ENCODE results near the gene MTR. TPM values are rescaled to one million over a fixed set of nuclear protein-coding genes. Genes with fewer than 3 reads are reported as not detected.

MTR gene
- total and polyA plus RNA-seq, 4 donors: 2.5 to 19.0 (median 8.6) TPM

DNA sequence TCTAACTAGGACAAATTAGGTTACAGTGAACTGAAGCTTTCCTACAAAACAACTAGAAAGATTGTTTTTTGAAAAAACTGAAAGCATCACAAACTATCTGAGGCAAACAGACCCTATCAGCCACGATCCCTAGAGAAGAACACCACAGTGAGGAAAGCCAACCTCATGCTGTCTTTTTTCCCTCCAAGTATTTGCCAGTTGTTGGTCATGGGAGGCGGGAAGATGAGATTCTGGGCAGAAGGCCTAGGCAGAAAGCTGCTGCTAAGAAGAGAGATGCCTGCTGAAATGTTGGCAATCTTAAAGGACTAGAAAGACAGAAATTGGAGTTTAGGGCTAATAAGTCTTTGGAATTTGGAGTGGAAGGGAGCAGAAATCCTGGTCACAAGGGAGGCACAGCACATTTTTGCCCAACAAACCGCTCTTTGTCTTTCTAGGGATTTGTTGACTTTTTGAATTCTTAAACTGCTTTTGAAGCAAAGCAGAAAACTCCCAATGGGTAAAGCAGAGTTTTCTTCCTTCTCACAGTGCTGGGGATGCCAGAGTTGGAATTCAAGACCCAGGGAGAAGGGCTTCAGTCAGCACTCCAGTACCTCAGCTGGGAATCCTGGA is 125.3 kb downstream of the MTR start:
- Histone ChIP-seq H3K4me1 (ENCODE audit: control insufficient read depth in 4 of 4, insufficient read depth in 4 of 4, low read length in 3 of 4) (no peaks in the 10 kb centered on the region), H3K9ac (ENCODE audit: low read depth in 1 of 2, low read length in 2 of 2) (no peak overlapping the region), H3K9me3 (ENCODE audit: control insufficient read depth in 4 of 4, low read length in 3 of 4) (peaks cover 0 to 8% (median 0%) of the 10 kb centered on the region in 4 donors), H3K27me3 (ENCODE audit: control insufficient read depth in 4 of 4, insufficient read depth in 4 of 4, low read length in 3 of 4) (no peaks in the 10 kb centered on the region), H3K36me3 (ENCODE audit: control insufficient read depth in 4 of 4, insufficient read depth in 3 of 4, low read depth in 1 of 4, low read length in 3 of 4) (no peaks in the 10 kb centered on the region), H3K27ac (ENCODE audit: low read depth in 1 of 2, low read length in 2 of 2) (no peak overlapping the region), H3K4me3 (ENCODE audit: low read depth in 1 of 3, low read length in 3 of 3) (no peak overlapping the region)
- TF ChIP-seq EGR1 (IDR thresholded peaks at IDR 0.05; ENCODE audit: low read depth in 2 of 2) (no peak), FOXA2 (IDR thresholded peaks at IDR 0.05) (no peak)
- TF ChIP-seq, protein P1, sequence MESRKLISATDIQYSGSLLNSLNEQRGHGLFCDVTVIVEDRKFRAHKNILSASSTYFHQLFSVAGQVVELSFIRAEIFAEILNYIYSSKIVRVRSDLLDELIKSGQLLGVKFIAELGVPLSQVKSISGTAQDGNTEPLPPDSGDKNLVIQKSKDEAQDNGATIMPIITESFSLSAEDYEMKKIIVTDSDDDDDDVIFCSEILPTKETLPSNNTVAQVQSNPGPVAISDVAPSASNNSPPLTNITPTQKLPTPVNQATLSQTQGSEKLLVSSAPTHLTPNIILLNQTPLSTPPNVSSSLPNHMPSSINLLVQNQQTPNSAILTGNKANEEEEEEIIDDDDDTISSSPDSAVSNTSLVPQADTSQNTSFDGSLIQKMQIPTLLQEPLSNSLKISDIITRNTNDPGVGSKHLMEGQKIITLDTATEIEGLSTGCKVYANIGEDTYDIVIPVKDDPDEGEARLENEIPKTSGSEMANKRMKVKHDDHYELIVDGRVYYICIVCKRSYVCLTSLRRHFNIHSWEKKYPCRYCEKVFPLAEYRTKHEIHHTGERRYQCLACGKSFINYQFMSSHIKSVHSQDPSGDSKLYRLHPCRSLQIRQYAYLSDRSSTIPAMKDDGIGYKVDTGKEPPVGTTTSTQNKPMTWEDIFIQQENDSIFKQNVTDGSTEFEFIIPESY (IDR thresholded peaks at IDR 0.05): no peak
- TF ChIP-seq, protein P2, sequence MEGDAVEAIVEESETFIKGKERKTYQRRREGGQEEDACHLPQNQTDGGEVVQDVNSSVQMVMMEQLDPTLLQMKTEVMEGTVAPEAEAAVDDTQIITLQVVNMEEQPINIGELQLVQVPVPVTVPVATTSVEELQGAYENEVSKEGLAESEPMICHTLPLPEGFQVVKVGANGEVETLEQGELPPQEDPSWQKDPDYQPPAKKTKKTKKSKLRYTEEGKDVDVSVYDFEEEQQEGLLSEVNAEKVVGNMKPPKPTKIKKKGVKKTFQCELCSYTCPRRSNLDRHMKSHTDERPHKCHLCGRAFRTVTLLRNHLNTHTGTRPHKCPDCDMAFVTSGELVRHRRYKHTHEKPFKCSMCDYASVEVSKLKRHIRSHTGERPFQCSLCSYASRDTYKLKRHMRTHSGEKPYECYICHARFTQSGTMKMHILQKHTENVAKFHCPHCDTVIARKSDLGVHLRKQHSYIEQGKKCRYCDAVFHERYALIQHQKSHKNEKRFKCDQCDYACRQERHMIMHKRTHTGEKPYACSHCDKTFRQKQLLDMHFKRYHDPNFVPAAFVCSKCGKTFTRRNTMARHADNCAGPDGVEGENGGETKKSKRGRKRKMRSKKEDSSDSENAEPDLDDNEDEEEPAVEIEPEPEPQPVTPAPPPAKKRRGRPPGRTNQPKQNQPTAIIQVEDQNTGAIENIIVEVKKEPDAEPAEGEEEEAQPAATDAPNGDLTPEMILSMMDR (IDR thresholded peaks at IDR 0.05; ENCODE audit: low read depth, low read length, missing input control): no peak
- DNase-seq (ENCODE audit: low spot score): no peak
- WGBS: 89% methylated on average over 3 of the region's 3 CpGs

DNA sequence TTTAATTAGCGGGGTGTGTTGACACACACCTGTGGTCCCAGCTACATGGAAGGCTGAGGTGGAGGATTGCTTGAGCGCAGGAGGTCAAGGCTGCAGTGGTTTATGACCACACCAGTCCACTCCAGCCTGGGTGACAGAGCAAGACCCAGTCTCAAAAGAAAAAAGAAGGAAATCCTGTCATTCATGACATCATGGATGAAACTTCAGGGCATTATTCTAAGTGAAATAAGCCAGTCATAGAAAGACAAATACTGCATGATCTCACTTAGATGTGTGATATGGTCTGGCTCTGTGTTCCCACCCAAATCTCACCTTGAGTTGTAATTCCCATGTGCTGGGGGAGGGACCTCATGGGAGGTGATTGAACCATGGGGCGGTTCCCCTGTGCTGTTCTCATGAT is 126.5 kb downstream of the MTR start:
- Histone ChIP-seq H3K27ac (ENCODE audit: low read depth in 1 of 2, low read length in 2 of 2) (no peak overlapping the region), H3K9ac (ENCODE audit: low read depth in 1 of 2, low read length in 2 of 2) (no peak overlapping the region), H3K4me3 (ENCODE audit: low read depth in 1 of 3, low read length in 3 of 3) (no peak overlapping the region), H3K4me1 (ENCODE audit: control insufficient read depth in 4 of 4, insufficient read depth in 4 of 4, low read length in 3 of 4) (no peaks in the 10 kb centered on the region), H3K27me3 (ENCODE audit: control insufficient read depth in 4 of 4, insufficient read depth in 4 of 4, low read length in 3 of 4) (no peaks in the 10 kb centered on the region), H3K36me3 (ENCODE audit: control insufficient read depth in 4 of 4, insufficient read depth in 3 of 4, low read depth in 1 of 4, low read length in 3 of 4) (no peaks in the 10 kb centered on the region), H3K9me3 (ENCODE audit: control insufficient read depth in 4 of 4, low read length in 3 of 4) (peaks cover 0 to 8% (median 0%) of the 10 kb centered on the region in 4 donors)
- 96% methylated on average over 3 of the region's 3 CpGs for WGBS
- no peak for DNase-seq (ENCODE audit: low spot score)
- TF ChIP-seq TAF1 (conservative IDR thresholded peaks at IDR 0.05) (no peak), EGR1 (IDR thresholded peaks at IDR 0.05; ENCODE audit: low read depth in 2 of 2) (no peak), GABPA (IDR thresholded peaks at IDR 0.05 in 1 of 2, conservative IDR thresholded peaks at IDR 0.05 in 1 of 2) (no peak), YY1 (IDR thresholded peaks at IDR 0.05) (no peak), FOXA1 (IDR thresholded peaks at IDR 0.05) (no peak), RAD21 (IDR thresholded peaks at IDR 0.05) (no peak)
- TF ChIP-seq, protein P3, sequence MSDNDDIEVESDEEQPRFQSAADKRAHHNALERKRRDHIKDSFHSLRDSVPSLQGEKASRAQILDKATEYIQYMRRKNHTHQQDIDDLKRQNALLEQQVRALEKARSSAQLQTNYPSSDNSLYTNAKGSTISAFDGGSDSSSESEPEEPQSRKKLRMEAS (IDR thresholded peaks at IDR 0.05): no peak
- TF ChIP-seq, protein P1 (IDR thresholded peaks at IDR 0.05): no peak
- TF ChIP-seq, protein P2 (IDR thresholded peaks at IDR 0.05; ENCODE audit: low read depth, low read length, missing input control): no peak
- TF ChIP-seq, protein P4, sequence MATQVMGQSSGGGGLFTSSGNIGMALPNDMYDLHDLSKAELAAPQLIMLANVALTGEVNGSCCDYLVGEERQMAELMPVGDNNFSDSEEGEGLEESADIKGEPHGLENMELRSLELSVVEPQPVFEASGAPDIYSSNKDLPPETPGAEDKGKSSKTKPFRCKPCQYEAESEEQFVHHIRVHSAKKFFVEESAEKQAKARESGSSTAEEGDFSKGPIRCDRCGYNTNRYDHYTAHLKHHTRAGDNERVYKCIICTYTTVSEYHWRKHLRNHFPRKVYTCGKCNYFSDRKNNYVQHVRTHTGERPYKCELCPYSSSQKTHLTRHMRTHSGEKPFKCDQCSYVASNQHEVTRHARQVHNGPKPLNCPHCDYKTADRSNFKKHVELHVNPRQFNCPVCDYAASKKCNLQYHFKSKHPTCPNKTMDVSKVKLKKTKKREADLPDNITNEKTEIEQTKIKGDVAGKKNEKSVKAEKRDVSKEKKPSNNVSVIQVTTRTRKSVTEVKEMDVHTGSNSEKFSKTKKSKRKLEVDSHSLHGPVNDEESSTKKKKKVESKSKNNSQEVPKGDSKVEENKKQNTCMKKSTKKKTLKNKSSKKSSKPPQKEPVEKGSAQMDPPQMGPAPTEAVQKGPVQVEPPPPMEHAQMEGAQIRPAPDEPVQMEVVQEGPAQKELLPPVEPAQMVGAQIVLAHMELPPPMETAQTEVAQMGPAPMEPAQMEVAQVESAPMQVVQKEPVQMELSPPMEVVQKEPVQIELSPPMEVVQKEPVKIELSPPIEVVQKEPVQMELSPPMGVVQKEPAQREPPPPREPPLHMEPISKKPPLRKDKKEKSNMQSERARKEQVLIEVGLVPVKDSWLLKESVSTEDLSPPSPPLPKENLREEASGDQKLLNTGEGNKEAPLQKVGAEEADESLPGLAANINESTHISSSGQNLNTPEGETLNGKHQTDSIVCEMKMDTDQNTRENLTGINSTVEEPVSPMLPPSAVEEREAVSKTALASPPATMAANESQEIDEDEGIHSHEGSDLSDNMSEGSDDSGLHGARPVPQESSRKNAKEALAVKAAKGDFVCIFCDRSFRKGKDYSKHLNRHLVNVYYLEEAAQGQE (IDR thresholded peaks at IDR 0.05): no peak
- TF ChIP-seq, protein P5, sequence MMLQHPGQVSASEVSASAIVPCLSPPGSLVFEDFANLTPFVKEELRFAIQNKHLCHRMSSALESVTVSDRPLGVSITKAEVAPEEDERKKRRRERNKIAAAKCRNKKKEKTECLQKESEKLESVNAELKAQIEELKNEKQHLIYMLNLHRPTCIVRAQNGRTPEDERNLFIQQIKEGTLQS (IDR thresholded peaks at IDR 0.05): no peak
